ENCODE results near the gene TACR2. TPM values are rescaled to one million over a fixed set of nuclear protein-coding genes. Genes with fewer than 3 reads are reported as not detected.

The TACR2 gene
- total and polyA plus RNA-seq, 2 donors (not counting 1 experiment from before 2014, with no cell fraction given): 0.15 to 0.17 TPM

DNA sequence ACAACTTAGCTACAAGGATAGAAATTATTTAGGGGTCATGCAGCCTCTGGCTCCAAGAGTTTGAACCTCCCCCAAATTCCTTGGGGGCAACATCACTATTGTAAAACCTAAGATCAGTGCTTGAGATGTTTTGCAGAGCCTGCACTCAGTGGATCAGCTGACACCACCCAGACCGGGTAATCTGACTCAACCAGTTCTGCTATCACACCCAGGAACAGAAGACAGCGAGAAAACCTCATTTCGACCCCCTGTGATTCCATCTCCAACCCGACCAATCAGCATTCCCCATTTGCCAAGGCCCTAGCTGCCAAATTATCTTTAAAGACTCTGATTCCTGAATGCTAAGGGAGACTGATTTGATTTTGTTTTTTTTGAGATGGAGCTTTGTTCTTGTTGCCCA is 5.2 kb downstream of the TACR2 start:
- no peaks in the 10 kb centered on the region for H4K20me1 ChIP-seq (ENCODE audit: control insufficient read depth, extremely low read depth, insufficient read depth, low read length)
- H3K4me2 ChIP-seq (ENCODE audit: extremely low read depth, insufficient read depth, low read length): no peak overlapping the region
- no peaks in the 10 kb centered on the region for H3K27me3 ChIP-seq (ENCODE audit: control insufficient read depth, insufficient read depth, low read length)
- H3K79me2 ChIP-seq (ENCODE audit: control insufficient read depth, insufficient read depth, low read length): no peaks in the 10 kb centered on the region
- no peak overlapping the region for H3K9ac ChIP-seq (ENCODE audit: insufficient read depth, low read length)
- no peaks in the 10 kb centered on the region for H3K36me3 ChIP-seq (ENCODE audit: control insufficient read depth, insufficient read depth, low read length)
- H3K4me3 ChIP-seq (replicated peaks in 1 of 4; ENCODE audit: control extremely low read depth in 1 of 4, insufficient read depth in 1 of 4, low read depth in 3 of 4, low read length in 4 of 4): no peak overlapping the region
- H3K27ac ChIP-seq (ENCODE audit: insufficient read depth, low read length): no peak overlapping the region
- H2AFZ ChIP-seq (ENCODE audit: low read length): no peak overlapping the region
- H3K4me1 ChIP-seq (ENCODE audit: control insufficient read depth, extremely low read depth, insufficient read depth, low read length): peaks cover 5% of the 10 kb centered on the region
- H3K9me3 ChIP-seq (ENCODE audit: control insufficient read depth, insufficient read depth, low read depth, low read length): no peaks in the 10 kb centered on the region
- TF ChIP-seq EZH2 (IDR thresholded peaks at IDR 0.05; ENCODE audit: low read length, missing control alignments): no peak
- TF ChIP-seq, protein P1, sequence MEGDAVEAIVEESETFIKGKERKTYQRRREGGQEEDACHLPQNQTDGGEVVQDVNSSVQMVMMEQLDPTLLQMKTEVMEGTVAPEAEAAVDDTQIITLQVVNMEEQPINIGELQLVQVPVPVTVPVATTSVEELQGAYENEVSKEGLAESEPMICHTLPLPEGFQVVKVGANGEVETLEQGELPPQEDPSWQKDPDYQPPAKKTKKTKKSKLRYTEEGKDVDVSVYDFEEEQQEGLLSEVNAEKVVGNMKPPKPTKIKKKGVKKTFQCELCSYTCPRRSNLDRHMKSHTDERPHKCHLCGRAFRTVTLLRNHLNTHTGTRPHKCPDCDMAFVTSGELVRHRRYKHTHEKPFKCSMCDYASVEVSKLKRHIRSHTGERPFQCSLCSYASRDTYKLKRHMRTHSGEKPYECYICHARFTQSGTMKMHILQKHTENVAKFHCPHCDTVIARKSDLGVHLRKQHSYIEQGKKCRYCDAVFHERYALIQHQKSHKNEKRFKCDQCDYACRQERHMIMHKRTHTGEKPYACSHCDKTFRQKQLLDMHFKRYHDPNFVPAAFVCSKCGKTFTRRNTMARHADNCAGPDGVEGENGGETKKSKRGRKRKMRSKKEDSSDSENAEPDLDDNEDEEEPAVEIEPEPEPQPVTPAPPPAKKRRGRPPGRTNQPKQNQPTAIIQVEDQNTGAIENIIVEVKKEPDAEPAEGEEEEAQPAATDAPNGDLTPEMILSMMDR (conservative IDR thresholded peaks at IDR 0.05 in 1 of 2, IDR thresholded peaks at IDR 0.05 in 1 of 2; ENCODE audit: low read depth in 1 of 2, low read length in 2 of 2): no peak
- no peak for DNase-seq (ENCODE audit: low read depth in 2 of 2)

DNA sequence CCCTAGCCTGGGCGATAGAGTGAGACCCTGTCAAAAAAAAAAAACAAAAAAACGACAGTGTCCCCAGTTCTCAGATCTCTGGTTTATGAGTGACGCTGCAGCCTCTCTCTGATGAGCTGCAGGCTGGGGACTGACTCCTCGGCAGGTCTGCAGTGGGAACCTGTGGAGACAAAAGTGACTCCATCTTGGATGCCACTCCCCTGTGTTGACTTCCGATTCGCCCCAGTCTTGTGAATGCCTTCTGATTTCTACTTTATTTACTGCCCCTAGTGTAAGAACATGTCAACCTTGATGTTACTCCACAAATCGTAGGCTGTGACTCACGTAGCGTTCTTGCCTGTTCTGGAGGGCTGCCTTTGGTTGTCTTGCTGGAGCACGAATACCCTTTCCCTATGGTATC is 6.2 kb downstream of the TACR2 start:
- TF ChIP-seq, protein P1 (conservative IDR thresholded peaks at IDR 0.05 in 1 of 2, IDR thresholded peaks at IDR 0.05 in 1 of 2; ENCODE audit: low read depth in 1 of 2, low read length in 2 of 2): no peak
- TF ChIP-seq EZH2 (IDR thresholded peaks at IDR 0.05; ENCODE audit: low read length, missing control alignments): no peak
- H3K79me2 ChIP-seq (ENCODE audit: control insufficient read depth, insufficient read depth, low read length): no peaks in the 10 kb centered on the region
- no peaks in the 10 kb centered on the region for H4K20me1 ChIP-seq (ENCODE audit: control insufficient read depth, extremely low read depth, insufficient read depth, low read length)
- H3K27me3 ChIP-seq (ENCODE audit: control insufficient read depth, insufficient read depth, low read length): no peaks in the 10 kb centered on the region
- no peak overlapping the region for H3K9ac ChIP-seq (ENCODE audit: insufficient read depth, low read length)
- no peak overlapping the region for H2AFZ ChIP-seq (ENCODE audit: low read length)
- no peak overlapping the region for H3K4me3 ChIP-seq (replicated peaks in 1 of 4; ENCODE audit: control extremely low read depth in 1 of 4, insufficient read depth in 1 of 4, low read depth in 3 of 4, low read length in 4 of 4)
- H3K36me3 ChIP-seq (ENCODE audit: control insufficient read depth, insufficient read depth, low read length): no peaks in the 10 kb centered on the region
- H3K4me1 ChIP-seq (ENCODE audit: control insufficient read depth, extremely low read depth, insufficient read depth, low read length): peaks cover 5% of the 10 kb centered on the region
- H3K4me2 ChIP-seq (ENCODE audit: extremely low read depth, insufficient read depth, low read length): no peak overlapping the region
- DNase-seq (ENCODE audit: low read depth in 2 of 2): no peak
- no peaks in the 10 kb centered on the region for H3K9me3 ChIP-seq (ENCODE audit: control insufficient read depth, insufficient read depth, low read depth, low read length)
- no peak overlapping the region for H3K27ac ChIP-seq (ENCODE audit: insufficient read depth, low read length)

DNA sequence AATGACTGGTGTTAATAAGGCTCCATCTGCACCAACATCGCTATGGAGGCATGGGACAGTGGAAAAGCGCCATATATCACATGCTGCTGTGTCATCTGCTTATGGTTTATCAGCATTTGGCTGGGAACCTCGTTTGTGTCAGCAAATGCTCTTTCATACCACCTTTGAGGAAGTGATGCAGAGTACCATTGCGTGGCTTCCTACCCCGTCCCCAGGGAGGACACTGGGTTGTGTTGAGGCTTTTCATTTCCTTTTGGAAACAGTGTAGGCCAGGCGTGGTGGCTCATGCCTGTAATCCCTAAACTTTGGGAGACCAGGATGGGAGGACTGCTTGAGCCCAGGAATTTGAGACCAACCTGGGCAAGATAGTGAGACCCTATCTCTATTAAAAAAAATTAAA is 6.8 kb downstream of the TACR2 start:
- Histone ChIP-seq H3K79me2 (ENCODE audit: control insufficient read depth, insufficient read depth, low read length) (no peaks in the 10 kb centered on the region), H3K4me3 (replicated peaks in 1 of 4; ENCODE audit: control extremely low read depth in 1 of 4, insufficient read depth in 1 of 4, low read depth in 3 of 4, low read length in 4 of 4) (no peak overlapping the region)
- DNase-seq (ENCODE audit: low read depth in 2 of 2): no peak

More for the DNA sequence above, 6.8 kb downstream of the TACR2 start:
- H3K9me3 ChIP-seq (ENCODE audit: control insufficient read depth, insufficient read depth, low read depth, low read length): no peaks in the 10 kb centered on the region
- H3K36me3 ChIP-seq (ENCODE audit: control insufficient read depth, insufficient read depth, low read length): no peaks in the 10 kb centered on the region
- H3K4me1 ChIP-seq (ENCODE audit: control insufficient read depth, extremely low read depth, insufficient read depth, low read length): peaks cover 6% of the 10 kb centered on the region
- no peak overlapping the region for H3K27ac ChIP-seq (ENCODE audit: insufficient read depth, low read length)
- no peaks in the 10 kb centered on the region for H4K20me1 ChIP-seq (ENCODE audit: control insufficient read depth, extremely low read depth, insufficient read depth, low read length)
- no peaks in the 10 kb centered on the region for H3K27me3 ChIP-seq (ENCODE audit: control insufficient read depth, insufficient read depth, low read length)
- no peak overlapping the region for H3K9ac ChIP-seq (ENCODE audit: insufficient read depth, low read length)
- H2AFZ ChIP-seq (ENCODE audit: low read length): no peak overlapping the region
- no peak for TF ChIP-seq EZH2 (IDR thresholded peaks at IDR 0.05; ENCODE audit: low read length, missing control alignments)
- TF ChIP-seq, protein P1 (conservative IDR thresholded peaks at IDR 0.05 in 1 of 2, IDR thresholded peaks at IDR 0.05 in 1 of 2; ENCODE audit: low read depth in 1 of 2, low read length in 2 of 2): no peak
- H3K4me2 ChIP-seq (ENCODE audit: extremely low read depth, insufficient read depth, low read length): no peak overlapping the region
